GM19468 (cell line): Measurements from ENCODE around the gene PAF1.
"Not testable (repeated sequence)": the region's sequence is repeated elsewhere in the genome, so short reads cannot be mapped to it uniquely, and the experiment has no call there.

Source experiments
- ATAC-seq: cut with Tn5 transposase; IDR thresholded peaks from one replicate; pipeline ENCODE4 v1.9.1; 2021; ENCODE audit warnings: mild to moderate bottlenecking, moderate library complexity, moderate number of reproducible peaks; ENCODE audit not compliant: unreplicated experiment; ENCODE audit errors: extremely low read depth

PAF1 gene

DNA sequence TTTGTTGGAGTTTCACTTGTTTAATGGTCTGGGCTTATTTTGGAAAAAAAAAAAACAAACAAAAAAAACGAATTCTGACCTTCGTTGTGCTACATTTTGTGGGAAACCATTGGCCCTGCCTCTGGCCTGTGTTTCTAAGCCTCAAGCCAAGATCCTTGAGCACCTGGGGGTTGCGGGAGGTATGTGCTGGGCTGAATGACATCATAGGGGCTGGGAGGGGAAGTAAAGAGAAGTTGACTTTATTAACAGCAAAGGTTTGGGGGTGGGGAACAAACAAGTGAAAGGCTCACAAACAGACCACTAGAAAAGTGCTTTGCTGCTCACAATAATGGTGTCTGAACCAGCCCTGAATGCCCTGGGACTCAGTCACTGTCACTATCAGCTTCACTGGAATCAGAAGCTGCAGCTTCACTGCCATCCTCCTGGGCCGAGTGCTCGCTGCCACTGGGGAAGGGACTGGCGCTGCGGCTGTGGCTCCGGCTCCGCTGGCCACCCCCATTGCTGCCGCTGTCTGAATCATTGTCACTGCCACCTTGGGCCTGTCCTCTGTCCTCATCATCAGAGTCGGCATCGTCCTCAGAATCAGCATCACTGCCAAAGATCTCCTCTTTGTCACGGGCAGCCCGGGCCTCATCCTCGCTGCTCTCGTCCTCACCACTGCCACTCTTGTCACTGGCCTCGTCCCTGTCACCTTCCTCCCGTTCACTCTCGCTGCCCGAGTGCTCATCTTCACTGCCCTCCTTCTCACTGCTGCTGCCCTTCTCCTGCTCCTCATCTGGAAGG, 5.1 kb downstream of the PAF1 start:
- no peak for ATAC-seq

DNA sequence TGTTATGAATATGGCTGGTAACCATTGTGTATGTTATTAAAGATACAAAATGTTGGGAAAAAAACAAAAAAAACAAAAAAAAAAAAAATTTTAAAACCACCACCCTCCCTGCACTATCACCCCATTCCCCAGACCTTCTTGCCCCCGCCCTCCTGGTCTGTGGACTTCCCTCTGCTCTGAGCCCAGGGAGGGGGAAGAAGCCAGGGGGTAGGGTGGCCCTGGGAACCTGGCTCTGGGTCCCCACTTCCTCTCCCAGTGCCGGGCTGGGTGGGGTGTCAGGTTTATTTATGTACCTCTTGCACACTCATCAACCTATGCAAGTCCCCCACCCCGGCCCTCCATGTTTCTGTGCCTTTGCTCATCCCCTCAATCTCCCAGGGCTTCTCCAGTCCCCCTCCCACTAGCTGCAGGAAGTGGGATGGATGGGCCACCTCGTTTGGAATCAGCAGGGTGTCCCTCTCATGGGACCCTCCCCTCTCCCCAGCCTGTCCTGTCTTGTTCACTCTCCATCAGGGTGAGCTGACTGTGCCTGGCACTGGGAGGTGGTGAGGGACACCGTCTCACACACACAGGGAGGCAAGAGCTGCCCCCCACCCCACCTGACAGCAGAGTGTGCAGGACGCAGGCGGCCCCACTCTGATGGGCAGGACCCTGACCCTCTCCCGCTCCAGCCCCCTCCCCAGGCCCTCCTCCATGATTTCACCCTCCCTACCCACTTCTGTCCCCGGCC, 5.9 kb downstream of the PAF1 start:
- ATAC-seq, result no peak

DNA sequence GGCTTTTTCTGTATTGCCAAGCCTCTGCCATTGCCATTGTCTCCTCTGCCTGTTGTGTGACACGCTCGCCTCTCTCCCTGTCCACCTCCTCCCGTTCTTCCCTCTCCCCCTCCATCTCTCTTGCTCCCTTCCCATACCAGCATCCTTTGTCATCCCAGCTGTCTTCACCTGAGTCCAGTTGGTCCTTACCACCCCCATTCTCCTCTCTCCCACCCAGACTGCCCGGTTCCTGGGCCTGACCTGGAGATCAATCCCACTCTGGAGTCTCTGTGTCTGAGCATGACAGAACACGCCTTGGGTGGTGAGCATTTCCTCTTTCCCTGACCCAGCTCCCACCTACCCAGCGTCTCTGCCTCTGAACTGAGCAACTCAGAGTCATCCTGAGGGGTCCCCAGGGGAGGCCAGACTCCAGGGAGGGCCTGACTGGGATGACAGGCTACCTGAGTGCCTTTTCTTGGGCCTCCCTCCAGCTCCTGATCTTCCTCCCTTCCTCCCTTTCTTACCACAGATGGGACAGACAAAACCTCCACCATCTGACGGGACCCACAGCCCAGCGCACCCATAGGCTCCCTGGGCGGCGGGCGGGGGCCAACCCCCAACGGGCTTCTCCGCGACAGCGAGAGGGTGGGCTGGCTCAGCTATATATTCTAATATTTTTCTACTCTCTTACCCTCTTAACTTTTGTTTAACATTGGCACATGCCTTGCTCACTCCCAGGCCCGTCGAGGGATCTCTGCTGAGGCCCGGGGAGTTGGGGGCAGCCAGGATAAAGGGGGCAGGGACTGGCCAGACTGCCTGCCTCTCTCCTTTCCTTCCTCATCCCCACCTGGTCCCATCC, 7.7 kb downstream of the PAF1 start:
- ATAC-seq, result no peak

DNA sequence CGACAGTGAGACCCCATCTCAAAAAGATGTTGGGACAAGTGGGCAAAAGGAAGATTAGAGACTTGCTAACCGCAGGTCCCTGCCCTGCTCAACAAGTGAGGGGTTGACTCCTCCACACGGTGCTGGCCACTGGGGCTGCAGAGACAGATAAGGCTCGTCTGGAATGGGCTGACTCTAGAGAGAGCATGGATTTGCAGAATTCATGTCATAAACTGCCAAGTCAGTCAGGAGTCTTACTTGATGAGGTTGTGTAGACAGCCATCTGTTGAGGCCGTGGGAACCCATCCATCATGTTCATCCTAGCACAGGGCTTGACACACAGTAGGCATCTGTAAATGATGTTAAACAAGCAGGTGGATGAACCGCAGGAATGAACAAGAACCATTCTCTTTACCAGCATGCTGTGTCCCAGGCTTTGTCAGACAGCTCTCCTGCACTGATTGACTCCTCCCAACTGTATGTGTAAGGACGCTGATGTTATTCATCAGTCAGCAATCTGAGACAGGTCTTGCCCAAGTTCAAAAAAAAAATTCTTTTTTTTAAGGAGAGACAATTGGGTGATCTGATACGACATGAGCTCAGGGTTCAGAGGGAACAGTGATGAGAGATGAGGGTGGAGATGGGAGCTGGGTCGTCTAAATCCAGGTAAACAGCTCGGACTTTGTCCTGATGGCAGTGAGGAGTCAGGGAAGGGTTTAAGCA, 8.8 kb downstream of the PAF1 start:
- ATAC-seq, result no peak

DNA sequence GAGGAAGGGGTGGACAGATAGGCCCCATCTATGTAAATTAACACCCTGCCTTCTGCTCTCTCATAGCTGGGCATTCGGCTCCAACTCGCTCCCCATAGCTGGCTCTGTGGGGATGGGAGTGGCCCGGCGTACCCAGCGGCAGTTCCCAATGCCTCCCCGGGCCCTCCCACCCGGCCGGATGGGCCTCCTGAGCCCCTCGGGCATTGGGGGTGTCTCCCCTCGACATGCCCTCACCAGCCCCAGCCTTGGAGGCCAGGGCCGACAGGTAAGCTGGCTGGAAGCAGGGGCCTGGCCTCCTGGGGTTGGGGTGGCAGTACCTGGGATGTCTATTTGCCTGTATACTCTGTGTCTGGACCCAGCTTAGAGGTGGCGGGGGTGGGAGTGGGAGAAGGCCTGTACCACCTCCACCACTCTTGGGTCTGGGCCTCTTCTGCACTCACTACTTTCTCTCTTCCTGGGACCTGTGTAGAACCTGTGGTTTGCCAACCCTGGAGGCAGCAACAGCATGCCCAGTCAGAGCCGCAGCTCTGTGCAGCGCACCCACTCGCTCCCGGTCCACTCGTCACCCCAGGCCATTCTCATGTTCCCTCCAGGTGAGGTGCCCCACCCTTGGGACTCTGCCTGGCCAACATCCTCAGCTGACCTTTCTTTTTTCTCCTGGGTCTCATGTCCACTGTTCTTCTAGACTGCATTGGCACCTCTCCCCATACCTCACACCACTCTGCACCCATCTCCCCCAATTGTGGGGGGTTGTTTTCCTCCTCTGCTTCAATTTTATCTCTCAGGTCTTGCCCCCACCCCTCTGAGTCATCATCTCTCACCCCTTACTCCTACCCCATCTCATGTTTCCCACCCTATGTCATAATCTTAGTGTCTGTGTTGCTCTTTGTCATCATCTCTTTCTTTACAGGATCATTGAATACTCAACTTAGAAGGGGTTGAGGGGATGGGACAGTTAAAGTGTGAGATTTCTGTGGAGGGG, 10.1 kb downstream of the PAF1 start:
- no peak for ATAC-seq

DNA sequence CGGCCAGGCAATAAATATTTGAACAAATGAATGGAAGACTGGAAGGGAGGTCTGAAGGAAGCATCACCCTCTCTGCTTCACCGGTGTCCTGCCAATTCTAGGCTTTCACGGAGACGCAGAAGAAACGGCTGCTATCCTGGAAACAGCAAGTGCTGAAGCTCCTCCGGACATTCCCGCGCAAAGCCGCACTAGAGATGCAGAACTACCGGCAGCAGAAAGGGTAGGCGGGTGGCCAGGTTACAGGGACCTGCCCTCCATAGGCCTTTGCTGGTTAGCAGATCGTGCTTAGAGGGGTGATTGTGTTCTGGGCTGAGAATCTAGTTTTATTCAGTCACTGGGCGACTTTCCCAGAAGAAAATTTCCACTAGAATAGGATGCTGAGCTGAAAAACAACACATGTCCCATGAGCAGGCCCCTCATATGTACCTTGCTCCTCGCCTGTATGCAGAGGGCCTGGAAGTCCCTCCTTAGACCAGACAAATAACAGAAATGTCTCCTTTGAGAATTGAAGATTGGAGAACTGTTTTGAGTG, 11.0 kb downstream of the PAF1 start:
- ATAC-seq, result no peak

DNA sequence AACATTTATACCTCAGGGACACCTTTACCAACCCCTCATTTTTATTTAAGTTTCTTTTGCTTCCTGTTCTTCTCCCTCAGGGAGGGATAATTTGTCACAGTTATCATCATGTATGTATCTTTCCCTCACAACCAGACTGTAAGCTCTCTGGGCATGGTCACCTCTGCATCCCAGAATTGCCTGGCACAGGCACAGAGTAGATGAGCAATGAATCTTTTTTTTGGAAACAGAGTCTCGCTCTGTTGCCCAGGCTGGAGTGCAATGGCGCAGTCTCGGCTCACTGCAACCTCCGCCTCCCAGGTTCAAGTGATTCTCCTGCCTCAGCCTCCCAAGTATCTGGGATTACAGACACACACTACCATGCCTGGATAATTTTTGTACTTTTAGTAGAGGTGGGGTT, 11.5 kb downstream of the PAF1 start:
- ATAC-seq, result not testable (repeated sequence)

DNA sequence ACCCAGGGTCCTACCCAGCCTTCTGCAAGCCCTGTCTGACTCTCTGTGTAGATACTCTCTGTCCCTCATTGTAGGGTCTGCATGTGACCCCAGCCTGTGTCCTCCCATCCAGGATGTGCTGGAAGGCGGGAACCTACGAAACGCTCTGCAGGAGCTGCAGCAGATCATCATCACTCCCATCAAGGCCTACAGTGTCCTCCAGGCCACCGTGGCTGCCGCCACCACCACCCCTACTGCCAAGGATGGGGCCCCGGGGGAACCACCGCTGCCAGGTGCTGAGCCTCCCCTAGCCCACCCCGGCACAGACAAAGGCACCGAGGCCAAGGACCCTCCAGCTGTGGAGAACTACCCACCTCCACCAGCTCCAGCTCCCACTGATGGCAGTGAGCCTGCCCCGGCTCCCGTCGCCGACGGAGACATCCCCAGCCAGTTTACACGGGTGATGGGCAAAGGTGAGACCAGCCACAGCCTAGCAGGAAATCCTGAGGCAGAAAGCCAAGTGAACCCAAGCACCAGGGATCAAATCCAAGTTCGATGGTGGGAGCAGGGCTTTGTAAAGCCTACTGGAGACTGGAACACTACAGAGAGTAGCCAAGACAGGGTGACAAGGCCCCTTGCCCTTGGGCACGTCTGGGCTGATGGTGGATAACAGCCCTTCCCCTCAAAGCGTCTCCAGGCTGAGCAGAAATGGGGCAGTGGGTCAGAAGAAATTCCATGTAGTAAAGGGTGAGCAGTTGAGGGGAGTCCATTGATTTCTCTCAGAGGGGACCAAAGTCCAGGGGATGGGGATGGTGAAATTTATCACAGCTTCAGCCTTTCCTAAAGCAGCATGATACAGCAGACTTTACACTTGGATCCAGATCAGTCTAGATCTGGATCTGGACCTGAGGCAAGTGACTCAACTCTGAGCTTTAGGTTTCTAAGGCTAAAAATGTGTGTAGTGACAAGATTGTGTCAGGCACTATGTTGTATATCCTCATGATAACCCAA, 13.2 kb downstream of the PAF1 start:
- ATAC-seq, result no peak

DNA sequence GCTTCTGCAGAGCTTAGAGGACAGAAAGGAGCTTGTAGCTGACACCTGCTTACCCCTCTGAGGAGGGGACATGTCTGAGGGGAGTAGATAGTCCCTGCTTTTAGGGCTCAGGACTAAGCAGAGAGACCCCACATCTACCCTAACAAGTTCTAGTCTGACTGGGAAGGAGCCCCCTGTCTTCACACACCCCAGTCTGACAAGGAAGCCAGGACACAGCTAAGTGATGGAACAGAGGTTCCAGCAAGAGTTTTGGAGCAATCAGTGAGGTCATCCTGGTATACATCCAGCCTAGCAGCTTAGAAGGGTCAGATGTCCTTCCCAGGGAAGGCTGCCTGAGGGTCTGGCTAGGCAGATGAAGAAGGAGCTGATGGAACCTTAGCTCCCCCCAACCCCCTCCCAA, 15.0 kb downstream of the PAF1 start:
- no peak for ATAC-seq

DNA sequence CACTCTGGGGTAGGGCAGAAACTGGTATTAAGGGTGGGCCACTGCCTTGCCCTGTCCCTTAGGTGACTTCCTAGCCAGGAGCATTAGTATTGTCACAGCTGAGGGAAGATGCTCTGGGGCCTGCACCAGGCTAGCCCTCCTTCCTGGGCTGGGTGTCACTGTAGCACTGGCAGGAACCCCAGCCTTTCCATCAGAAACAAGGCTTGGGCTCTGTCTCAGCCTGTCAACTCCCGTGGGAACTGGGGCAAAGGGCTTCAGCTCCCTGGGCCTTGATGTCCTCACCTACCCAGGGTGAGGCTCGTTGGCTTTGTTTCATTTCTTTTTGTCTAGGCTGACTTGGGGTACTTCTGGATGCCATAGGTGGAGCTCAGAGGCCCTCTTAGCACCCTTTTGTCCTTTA, 18.0 kb downstream of the PAF1 start:
- no peak for ATAC-seq

DNA sequence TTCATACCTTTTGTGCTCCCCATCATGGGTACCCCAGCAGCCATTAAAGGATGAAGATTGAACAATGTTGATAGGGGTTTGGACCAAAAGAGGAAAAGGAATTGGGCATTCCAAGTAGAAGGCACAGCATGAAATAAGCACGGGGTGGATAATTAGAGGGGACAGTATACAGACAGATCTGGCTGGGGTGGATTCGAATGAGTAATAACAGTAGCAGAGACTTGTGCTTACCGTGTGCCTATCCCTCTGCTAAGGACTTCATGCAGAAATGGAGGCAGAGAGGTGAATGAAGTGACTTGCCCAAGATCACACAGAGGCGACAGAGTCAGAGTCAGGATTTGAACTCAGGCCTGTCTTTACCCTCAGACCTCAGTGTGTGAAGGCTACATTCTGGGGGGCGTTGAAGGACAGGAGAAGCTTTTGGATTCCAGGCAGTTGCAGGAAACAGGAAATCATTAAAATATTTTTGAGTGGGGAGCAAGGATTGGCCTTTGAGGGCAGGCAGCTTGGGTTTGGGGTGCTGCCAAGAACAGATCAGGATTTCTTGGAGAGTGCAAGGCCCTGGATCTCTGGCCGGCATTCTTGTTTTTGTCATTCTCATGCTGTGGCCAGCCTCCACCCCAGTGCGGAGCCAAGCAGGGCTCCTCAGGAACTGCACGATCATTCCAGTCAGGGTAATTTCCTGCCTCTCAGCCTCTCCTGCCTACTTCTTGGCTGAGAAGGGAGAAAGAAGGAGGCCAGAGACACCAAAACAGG, 18.7 kb downstream of the PAF1 start:
- ATAC-seq, result no peak

DNA sequence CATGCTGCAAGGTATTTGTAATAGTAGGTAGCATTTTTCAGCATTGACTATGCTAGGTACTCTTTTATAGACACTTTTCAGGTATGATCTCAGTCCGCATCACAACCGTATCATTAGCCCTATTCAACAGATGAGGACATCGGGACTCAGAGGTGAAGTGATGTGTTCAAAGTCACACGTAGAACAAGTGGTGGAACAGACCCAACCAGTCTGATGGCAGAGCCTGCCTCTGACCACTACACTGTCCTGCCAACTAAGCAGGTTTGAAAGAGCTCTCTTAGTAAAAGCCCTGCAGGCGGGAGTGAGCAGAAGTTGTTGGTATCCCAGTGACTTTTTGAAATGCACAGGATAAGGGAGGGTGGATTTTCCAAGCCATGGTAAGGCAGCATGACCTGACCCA, 20.2 kb downstream of the PAF1 start:
- ATAC-seq, result no peak

DNA sequence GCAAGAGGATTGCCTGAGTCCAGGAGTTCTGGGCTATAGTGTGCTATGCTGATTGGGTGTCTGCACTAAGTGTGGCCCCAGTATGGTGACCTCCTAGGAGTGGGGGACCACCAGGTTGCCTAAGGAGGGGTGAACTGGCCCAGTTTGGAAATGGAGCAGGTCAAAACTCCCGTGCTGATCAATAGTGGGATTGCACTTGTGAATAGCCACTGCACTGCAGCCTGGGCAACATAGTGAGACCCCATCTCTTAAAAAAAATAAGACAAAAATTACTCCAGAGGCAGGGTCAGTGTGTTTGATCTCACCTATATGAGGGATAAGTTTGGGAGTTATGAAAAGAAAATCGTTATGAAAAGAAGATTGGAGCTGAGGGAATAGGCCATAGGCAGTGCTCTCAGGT, 21.7 kb downstream of the PAF1 start:
- ATAC-seq, result no peak

DNA sequence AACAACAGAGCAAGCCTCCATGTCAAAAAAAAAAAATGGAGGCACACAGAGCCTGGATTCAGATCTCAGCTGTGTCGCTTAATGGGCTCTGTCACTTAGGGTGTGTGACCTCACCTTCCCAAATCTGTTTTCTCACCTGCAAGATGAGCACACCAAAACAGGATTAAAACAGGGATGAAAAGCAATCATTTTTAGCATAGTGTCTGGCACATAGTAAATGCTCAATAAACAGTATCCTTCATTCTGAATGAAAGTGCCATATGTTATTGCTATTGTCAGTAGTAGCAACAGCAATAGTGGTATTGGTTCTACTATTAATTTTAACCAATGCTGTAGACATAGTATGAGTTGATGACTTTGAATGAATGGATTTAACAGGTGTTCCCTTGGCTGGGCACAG, 25.4 kb downstream of the PAF1 start:
- ATAC-seq, result no peak

DNA sequence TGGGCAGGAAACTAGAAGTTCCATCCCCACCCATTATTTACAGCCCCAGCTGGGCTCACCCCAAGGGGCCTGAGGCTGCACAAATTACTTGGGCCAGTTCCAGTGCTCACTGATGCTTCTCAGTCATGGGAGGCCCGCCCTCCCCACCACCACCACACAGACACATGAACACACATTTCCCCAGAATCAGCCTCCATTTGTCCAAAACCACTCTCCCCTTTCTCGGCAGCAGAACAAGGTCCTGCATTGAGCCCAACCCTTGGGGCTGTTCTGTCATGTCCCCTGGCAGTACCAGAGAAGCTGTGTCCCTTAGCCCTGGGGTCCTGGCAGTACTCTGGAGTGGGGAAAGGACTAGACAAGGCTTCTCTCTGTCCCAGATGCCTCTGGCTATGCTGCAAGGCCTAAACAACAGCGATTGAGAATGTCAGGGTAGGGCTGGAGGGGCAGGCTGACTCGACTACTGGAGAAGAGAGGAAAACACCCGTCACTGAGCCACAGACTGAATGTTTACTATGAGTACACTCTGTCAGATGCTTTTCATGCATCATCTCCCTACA, 26.9 kb downstream of the PAF1 start:
- no peak for ATAC-seq

DNA sequence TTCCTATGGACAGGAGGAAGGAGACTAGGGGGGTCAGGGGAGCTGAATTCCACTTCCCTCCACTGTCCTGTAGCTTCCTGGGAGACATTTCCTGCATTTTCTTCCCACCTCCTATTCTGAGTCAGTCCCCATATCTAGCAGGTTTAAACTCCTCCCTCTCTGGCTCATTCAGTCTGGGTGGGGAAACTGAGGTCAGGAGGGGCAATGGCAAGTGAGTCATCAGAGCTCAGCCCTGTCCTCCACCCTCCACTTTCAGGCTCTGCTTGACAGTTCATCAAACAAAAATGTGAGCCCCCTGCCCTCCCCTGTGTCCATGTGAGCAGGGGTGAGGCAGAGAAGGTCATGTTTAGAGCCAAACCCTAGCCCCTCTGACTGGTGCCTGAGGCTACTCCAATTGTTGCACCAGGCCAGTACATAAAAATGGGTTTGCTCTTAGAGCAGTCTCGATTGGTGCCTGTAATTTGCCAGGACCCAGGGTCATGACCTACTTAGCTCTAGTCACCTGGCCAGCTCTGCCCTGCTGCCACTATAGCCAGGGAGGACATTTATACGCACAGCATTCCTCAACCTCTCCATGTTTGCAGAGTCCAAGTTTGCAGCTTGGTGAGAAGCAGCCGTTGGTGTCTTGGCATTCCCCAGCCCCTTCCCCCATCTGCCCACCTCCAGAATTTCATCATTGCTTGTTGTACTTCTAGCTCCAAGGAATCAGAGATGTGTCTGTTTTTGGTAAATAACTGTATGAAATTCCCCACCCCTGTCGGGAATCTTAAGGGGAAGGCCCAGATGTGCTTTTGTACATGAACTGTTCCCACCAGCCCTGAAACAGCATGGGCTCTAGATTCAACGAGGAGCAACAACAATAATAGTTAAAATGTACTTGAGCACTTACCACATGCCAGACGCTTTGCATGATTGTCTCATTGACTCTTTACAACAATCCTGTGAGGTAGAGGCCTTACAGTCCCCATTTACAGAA, 27.9 kb downstream of the PAF1 start:
- no peak for ATAC-seq
